Measurements from ENCODE around the gene TLE2.
"Not testable (repeated sequence)": the region's sequence is repeated elsewhere in the genome, so short reads cannot be mapped to it uniquely, and the experiment has no call there.

The TLE2 gene

DNA sequence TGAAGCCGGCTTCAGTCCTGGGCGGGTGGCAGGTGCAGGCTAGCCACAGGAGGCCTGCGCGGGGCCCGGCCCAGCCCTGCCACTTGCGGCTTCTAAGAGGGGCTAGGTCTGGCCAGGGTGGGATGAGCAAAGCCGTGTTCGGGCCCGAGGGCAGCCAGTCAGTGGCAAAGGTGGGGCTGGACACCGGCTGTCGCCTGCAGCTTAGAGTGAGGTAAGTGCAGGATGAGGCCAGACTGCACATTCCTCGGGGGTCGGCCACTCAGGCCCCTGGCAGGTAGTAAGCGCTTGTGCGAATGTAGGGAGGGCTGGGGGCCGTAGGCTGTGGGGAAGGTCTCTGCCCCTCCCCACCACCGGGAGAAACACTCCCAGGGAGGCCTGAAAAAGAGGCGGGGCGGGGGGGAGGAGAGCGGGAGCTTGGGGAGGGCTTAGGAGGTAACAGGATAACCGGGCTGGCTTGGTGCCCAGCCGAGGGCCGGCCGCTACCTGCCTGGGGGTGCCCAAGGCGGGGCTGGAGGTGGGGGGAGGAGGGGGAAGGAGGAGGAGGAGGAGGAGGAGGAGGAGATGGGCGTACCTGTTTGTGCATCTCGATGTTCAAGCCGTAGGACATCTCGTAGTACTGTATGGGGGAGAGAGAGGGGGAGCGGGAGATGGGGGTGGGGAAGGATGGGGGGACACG lies 26.8 kb upstream of the TLE2 start:
- DNase-seq (ENCODE audit: low spot score) = no peak

DNA sequence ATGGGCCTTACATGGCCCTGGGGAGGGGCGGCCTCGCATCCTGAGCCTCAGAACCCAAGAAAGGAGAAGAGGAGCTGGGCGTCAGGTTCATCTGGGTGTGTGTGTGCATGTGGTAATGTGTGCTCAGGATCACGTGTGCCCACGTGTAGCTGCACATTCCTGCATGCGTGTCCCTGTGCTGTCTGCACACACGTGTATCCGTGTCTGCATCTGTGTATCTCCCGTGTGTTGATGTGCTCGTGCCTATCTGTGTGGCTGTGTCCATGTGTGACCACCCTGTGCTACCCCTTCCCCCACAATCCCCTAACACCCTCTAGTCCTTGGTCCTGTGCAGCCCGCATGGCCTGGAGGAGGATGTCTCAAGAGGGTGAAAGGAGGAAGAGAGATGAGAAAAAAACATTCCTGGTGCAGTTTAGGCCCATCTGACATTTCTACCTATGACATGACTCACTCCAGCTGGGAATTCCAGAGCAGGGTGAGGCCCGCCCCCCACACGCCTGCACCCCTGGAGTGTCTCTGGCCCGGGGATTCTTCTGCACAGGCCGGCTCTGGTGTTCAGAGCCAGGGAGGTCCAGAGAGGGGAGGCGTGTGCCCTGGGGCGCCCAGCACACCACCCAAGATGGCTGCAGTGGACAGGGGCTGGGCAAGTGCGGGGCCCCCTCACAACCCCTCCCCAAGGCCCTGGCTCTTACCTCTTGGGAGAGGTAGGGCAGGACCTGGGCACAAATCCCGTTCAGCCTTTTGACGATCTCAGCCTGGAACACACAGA lies 26.1 kb upstream of the TLE2 start:
- no peak for DNase-seq (ENCODE audit: low spot score)

DNA sequence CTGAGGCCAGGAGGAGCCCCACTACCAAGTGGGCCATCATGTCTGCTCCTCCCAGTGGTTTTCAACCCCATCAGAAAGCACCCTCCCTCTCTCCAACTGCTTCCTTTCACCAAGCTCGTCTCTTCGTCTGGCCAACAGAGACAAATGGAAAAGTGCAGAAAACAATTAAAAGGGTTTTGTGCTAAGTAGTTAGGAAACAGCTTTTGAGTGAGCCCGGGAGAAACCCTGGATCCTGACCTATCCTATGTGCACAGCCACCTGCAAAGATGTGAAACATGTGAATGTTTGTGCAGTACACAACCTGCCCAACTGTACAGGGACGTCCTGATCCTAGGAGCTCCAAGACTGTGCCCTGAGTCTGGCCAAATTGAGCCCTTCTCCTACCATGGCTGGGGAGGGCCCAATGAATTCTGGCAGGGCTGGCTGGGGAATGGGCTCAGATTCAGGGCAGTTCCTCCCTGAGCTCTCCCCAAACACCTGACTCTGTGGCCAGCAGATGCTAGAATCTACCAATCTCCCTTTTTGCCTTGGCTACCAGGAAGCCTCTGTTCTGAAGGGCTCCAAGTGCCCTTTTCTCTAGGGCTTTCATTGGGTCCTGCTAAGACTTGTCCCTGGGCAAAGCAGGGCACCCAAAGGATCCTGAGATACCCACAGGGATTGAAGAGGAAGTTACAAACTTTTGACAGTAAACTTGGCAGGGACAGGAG lies 25.3 kb upstream of the TLE2 start:
- no peak for DNase-seq (ENCODE audit: low spot score)

DNA sequence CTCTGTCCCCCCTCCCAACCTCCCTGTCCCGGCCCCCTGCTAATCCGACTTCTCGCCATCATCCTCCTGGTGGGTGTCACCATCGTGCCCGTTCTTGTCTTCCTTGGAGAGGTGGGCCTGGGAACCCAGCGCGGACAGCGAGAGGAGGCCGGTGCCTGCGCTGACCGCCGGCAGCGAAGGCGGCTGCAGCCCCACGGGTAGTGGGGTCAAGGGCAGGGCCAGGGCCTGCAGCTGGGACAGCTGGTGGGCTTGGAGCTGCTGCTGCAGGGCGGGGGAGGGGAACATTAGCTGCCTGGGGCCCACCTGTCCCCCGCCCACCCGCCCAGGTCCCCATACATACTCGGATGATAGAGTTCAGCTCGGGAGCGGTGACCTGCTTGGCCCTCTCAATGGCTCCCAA lies 24.7 kb upstream of the TLE2 start:
- DNase-seq (ENCODE audit: low spot score) = no peak

DNA sequence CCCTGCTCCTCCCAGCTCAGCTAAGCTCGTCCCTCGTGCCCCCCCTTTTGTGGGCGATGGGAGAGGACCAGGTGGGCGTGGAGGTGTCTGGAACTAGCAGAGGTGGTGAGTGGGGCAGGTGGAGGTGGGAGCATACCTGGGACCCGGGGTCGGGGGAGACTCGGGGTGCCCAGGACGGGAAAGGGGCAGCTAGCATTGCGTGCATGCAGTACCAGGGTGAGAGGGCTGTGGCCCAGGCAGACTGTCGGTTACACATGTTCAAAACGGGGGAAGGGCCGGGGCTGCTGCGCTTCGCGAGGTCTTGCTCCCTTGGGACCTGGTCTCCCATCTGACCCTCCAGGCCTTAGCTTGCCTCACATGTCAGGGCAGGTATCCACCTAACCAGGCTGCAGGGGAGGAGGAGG lies 24.1 kb upstream of the TLE2 start:
- no peak for DNase-seq (ENCODE audit: low spot score)

DNA sequence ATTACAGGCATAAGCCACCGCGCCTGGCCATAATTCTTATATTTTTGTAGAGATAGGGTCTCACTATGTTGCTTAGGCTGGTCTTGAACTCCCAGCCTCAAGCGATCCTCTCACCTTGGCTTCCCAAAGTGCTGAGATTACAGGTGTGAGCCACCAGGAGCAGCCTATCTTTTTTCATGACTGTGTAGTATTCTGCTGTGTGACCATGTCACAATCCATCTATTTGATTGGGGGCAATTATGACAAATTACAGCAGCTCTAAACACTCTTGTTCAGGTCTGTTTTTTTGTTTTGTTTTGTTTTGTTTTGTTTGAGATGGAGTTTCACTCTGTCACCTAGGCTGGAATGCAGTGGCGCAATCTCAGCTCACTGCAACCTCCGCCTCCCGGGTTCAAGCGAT lies 20.9 kb upstream of the TLE2 start:
- not testable (repeated sequence) for DNase-seq (ENCODE audit: low spot score)

DNA sequence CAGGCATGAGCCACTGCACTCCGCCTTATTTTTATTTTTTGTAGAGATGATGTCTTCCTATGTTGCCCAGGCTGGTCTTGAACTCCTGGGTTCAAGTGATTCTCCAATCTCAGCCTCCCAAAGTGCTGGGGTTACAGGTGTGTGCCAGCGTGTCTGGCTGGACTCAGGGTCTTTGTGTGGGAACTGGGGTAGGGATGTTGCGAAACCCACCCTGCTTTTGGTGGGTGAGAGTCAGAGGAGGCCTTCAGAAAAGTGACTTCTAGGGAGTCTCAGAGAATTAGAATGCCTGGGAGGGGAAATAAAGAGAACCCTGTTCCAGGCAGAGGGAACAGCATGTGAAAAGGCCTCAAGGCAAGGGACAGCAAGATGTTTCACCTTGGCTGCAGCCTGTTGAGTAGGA lies 20.0 kb upstream of the TLE2 start:
- DNase-seq (ENCODE audit: low spot score) = no peak

DNA sequence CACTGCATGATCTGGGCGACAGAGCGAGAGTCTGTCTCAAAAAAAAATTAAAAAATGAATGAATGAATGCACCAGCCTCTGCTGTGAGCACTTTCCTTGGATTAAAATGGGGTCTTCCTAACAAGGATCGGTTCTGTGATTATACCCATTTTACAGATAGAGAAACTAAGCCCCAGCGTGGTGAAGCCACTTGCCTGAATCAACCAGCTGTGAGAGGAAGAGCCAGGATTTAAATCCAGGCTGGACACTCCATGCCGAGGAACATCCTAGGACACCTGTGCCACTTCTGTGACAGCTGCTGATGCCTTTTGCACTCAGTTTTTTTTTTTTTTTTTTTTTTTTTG lies 19.1 kb upstream of the TLE2 start:
- DNase-seq (ENCODE audit: low spot score) = no peak

DNA sequence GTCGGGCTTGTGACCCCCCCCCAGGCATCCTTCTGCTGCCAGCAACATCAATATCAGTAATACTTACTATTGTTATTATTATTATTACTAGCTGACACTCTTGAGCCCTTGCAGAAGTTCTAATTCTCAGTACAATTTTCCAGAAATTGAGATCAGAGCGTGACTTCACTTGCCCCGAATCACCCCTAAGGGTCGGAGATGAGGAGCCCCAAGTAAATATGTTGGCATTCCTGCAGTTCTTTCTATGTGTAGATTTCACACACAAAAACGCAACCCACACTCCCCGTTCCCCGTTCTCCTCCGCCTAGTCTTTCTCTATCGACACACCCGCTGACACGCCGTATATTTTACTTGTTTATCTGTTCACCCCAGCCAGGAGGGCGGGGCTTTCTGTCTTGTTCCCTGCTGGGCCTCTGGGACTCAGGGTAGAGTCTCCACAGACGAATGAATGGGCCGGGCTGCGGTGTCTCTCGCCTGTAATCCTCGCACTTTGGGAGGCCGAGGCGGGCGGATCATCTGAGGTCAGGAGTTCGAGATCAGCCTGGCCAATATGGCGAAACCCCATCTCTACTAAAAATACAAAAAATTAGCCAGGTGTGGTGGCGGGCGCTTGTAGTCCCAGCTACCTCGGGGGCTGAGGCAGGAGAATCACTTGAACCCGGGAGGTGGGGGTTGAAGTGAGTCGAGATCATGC lies 18.6 kb upstream of the TLE2 start:
- no peak for DNase-seq (ENCODE audit: low spot score)

DNA sequence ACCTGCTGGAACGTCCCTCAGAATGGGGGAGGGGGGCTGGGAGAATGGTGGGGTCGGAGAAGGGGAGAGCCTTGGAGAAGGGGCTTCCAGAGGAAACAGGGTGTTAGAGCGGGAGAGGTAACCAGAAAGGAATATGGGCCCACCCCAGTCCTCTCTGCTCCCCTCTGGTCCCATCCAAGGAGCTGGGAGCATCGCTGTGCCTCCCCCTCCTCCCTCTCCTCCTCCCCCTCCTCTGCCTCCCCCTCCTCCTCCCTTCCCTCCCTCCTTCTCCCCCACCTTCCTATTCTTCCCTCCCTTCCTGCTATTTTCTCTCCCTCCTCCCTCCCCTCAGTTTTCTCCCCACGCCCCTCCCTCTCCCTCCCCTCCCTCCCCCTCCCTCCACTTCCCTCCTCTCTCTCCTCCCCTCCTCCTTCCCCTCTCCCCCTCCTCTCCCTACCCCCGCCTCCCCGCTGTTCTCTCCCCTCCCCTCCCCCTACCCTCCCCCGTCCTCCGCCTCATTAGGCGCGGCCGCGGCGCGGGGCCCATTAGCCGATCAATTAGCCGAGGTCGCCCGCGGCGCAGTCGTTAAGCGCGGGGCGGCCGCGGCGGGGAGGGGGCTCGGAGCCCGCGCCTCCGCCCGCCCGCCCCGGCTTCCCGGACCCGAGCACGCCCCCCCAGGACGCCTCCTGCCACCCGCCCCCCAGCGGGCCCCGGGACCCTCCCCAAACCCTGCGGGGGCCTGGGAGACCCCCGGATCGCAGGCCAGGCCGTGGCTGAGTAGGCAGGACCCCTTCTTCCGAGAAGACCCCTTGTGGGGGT lies 17.8 kb upstream of the TLE2 start:
- DNase-seq (ENCODE audit: low spot score) = no peak

DNA sequence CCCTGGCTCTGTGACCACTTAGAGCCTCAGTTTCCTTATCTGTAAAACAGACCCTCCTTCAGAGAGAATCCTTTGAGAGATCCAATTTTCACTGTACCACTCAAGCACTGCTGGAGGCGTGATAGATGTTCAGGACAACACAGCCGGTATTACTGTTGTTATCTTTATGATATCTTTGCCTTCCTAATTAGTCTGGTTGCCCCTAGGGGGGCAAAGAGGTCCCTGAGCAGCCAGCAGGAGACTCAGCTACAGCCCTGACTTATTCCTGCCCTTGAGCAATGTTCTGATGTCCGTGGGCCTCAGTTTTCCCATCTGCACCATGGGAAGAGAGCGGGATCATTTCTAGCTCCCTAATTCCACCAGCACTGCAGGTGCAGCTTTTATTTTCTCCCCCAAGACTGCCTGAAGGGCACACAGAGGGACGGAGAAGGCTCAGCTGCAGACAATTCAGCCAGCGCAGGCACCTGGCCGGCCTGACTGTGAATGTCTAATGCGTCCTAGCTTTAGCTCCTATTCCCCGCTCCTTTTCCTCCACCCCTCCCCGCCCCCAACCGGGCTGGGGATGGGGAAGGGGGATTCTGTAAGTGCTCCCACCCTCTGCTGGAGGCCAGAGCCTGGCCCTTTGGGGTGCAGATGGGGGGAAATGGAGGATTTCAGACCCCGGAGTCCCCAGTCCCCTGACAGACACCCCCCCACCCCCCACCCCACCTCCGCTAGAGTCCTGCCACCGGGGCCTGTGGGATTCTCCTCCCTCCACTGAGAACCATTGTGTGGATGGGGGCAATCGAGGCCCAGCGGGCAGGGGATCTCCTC lies 17.0 kb upstream of the TLE2 start:
- DNase-seq (ENCODE audit: low spot score) = no peak

DNA sequence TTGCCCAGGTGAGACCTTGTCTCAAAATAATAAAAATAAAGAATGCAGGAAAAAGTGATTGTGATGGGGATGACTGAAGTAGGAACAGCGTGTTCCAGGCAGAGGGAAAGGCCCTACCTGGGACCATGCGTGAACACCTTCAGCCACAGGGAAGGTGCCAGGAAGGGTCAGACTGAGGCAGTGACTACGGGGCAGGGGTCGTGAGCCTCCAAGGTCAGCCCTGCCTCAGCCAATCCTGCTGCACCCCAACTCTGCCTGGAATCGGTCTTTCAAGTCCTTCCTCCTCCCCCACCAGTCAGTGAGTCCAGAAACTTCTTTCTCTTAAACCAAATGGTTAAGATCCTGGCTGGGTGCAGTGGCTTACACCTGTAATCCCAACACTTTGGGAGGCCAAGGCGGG lies 16.1 kb upstream of the TLE2 start:
- no peak for DNase-seq (ENCODE audit: low spot score)

DNA sequence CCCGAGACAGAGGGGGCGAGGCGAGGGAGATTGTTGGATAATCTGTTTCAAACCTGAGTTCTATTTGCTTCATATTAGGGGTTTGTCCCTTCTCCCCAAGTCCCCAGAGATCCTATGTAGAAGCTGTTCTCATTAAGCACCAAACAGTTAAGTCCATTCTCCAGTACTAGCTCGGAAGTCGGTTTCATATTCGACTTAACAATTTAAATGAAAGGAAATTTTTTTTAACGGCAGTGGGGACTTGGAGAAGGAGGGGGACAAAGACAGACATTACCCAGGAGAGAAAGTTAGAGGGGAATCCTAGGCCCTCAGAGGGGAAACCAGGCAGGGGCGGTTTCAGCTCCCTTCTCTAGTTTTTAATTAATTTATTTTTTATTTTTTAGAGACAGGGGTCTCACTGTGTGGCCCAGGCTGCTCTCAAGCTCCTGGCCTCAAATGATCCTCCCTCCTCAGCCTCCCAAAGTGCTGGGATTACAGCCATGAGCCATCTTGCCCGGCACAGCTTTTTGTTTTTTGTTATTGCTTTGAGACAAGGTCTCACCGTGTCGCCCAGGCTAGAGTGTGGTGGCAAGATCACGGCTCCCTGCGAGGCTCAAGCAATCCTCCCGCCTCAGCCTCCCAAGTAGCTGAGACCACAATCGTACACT lies 13.7 kb upstream of the TLE2 start:
- no peak for DNase-seq (ENCODE audit: low spot score)

DNA sequence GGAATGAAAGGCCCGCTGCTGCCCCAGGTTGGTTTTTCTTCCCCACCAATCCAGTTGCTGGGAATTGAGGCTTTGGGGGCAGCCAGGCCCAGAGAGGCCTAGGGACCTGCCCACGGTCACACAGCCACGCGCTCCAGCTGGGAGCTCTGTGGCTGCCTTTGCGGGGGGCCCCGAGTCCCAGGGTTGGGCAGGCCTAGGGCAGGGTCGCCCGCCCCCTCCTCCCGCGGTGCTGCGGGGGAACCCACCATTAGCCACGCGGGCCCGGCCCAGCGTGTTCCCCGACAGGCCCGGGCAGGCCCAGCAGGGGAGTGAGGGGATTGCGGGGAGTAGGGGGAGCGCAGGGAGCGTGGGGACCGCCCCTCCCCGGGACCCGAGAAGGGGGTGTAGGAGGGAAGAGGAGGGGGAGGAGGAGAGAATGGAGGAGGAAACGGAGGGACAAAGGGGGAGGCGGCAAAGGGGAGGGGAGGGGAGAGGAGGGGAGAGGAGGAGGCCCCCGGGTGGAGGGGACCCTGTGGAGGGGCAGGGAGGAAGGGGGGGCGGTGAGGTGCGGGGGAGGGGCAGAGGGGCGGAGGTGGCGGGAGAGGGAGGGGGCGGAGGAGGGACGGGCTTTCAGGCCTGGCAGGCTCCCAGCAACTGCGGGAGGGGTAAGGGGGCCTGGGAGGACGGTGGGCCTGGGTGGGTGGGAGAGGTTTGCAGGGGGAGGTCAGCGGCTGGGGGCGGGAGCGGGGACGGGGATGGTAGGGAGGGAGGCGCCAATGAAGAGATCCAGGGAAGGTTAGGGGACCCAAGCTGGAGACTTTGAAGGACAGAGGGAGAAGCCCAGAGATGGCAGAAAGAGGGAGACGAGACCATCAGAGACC lies 12.9 kb upstream of the TLE2 start:
- no peak for DNase-seq (ENCODE audit: low spot score)

DNA sequence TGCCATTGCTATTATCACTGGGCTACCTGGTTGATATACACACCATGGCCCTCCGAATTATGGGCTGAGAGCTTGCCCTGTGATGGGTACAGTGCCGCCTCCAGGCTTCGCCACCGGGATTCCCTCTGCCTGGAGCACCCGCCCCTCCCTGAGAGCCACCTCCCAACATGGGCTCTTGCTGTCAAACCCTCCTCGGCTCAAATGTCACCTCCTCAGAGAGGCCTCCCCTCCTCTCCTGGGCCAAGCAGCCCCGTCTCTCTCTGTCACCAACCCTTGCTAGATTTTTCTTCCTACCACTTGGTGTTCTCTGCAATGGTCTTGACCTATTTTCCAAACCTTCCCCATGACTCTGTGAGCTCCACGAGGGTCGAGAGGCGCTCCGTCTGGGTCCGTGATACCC lies 12.2 kb upstream of the TLE2 start:
- DNase-seq (ENCODE audit: low spot score) = no peak

DNA sequence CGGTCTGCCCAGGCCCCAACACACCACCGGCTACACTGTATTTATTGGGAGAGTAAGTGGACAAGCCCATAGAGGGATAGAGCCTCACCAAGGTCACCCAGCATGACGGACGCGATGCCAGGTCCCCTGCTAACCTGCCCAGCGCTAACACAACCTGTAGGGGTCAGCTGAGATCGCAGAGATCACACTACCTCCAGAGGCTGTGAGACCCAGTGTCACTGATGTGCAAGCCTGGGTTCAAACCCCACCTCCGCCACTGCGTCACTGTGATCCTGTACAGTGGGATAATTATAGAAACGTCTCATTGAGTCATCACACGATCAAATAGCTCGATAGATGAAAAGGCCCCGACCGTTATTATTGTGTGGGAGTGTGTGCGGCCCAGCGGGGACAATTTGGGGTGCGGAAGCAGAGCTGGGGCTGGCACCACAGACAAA lies 10.6 kb upstream of the TLE2 start:
- DNase-seq (ENCODE audit: low spot score) = no peak

DNA sequence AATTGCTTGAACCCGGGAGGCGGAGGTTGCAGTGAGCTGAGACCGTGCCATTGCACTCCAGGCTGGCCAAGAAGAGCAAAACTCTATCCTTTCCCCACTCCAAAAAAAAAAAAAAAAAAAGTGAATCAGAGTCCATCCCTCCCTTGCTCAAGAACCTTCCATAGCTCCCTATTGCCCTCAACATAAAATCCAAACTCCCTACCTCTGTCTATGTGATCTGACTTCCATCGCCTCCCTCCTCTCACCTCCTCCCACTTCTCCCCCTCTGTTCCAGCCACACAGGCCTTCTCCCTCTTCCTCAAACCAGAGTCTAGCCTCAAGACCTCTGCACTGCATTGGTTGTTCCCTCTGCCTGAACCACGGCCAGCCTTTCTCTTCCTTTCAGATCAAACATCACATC lies 10.0 kb upstream of the TLE2 start:
- no peak for DNase-seq (ENCODE audit: low spot score)

DNA sequence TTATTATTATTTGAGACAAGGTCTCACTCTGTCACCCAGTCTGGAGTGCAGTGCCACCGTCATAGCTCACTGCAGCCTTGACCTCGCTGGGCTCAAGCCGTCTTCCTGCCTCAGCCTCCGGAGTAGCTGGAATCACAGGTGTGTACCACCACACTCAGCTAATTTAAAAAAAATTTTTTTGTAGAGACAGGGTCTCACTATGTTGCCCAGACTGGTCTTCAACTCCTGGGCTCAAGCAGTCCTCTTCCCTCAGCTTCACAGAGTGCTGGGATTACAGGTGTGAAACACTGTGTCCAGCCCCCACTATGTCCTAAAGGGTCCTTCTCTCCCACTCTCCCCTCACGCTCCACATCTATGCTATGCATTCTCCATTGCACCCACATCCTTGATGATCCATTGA lies 9.1 kb upstream of the TLE2 start:
- no peak for DNase-seq (ENCODE audit: low spot score)

DNA sequence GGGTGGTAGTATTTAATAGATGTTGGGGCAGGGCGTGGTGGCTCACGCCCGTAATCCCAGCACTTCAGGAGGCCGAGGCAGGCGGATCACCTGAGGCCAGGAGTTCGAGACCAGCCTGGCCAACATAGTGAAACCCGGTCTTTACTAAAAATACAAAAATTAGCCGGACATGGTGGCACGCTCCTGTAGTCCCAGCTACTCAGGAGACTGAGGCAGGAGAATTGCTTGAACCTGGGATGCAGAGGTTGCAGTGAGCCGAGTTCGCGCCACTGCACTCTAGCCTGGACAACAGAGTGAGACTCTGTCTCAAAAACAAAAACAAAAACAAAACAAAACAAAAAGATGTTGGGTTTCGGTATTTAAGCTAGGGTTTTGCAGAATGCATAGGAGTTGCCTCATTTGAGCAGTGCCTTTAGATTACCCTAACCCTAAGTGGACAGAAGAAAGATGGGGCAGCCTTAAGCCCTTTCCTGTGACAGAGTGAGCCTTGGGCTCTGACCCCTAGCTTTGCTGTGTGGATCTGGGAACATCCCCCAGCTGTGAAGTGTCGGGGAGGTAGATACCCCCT lies 8.0 kb upstream of the TLE2 start:
- not testable (repeated sequence) for DNase-seq (ENCODE audit: low spot score)
